GM21723 (cell line): ENCODE results near the gene ARPP21.

Experiments used
- ATAC-seq: cut with Tn5 transposase; IDR thresholded peaks from one replicate; pipeline ENCODE4 v1.9.1; 2021; ENCODE audit warnings: mild to moderate bottlenecking, moderate library complexity; ENCODE audit not compliant: unreplicated experiment

Gene ARPP21

GRCh38 chr3:35674451-35675109 is 35.3 kb downstream of the ARPP21 start:
- no peak for ATAC-seq

- ATAC-seq, result no peak
These were observed 35.9 kb downstream of the ARPP21 start for GRCh38 chr3:35675206-35675605.

DNA sequence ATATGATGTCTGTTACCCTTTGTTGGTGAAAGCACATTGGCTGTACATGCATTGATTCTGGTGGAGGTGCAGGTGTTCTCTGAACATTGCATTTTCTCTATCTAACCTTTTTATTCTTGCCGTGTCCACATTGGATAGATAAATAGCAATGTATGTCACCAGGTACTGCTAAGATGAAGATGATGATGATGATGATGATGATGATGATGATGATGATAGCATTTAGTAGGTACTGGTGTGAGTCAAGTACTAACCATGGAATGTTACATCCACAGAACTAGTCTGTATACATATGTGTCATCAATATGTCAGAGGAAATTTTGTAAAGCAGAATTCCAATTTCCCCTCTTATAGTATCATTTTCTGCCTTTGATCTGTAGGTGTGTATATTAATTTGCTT is 36.3 kb downstream of the ARPP21 start:
- ATAC-seq, result no peak

DNA sequence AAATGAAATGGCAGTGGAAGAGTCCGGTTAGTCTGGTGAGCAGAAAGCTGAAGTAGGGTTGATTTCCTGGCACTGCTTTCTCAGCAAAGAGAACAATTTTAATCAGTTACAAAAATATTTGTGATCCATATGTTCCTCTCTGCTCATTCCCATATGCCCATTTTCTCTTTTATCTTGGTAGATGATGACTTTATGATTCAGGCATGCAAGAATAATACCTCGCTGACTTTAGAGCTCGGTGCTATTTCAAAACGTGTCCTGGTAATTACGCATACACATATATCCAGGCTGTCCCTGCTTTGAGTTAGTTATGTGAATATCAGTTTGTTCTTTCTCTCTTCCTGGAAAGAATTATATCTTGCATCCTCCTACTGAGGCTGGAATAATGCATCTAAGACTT is 38.5 kb downstream of the ARPP21 start:
- no peak for ATAC-seq

DNA sequence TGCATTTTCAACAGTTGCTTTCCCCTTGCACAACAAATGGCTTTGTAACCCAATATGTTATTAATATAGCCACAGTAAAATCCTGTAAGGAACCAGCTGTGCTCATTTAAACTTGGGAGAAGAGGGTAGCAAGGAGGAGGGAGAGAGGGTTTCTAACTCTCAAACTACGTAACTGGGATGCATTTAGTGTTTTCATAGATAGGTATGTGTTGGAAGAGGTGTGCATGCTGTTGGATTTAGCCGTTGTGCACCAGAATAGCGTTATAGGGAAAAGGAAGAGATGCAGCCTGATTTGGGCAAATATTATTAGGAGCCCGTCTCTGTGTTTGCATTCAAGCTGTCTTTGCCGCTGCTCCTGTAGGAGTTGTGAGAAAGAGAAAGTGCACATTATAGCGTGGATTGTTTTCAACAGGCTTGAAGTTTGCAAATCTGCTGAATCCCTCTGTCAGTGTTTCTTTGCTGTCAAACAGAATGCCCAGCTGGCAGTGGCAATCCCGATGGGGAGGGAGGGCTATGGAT is 39.4 kb downstream of the ARPP21 start:
- no peak for ATAC-seq

DNA sequence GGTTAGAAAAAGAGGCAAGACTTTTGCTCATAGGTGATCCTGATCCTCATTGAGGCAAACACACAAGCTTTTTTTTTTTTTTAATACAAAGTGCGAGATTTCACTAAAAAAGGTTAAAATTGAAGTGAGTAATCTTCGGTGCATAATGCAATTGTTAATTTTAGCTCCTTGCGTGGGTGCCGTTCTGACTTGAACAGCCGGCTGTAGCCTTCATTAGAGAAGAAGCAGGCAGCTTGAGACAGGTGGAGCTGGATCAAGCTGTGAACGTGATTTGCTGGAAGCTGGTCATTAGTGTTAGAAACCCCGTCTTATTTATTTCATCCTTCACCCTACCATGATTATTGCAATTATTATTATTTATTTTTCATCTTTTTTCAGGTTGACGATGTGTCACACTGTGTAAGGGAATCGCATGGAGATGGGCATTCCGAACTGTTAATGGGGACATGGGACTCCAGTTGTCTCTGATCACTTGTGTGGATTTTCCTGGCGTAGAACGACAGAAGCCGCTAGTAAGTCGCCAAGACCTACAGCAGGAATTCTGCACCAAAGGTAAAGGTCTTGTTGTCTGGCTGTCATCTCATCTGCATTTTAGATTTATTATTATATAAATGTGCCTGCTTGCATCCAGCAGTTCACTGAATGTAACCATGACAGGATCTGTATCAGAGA is 40.2 kb downstream of the ARPP21 start:
- ATAC-seq, result no peak

GRCh38 chr3:35680866-35681650 is 41.7 kb downstream of the ARPP21 start:
- ATAC-seq, result no peak

DNA sequence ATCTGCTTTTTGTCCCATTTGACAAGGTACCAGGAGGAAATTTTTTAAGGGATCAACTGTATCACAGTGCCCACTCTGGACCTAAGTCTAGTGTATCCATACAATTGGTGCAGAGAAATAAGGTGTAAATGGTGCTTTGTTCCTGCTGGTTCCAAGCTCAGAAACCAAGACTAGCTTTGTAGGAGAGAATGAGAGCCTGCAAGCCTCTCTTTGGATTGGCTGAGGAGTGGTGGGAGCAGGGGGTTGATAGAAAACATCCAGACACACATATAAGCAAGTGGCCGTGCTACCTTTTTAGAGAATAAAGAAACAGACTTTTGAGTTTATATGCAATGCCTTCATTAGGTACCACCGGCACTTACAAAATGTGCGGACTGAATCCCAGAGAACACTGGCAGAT is 45.8 kb downstream of the ARPP21 start:
- ATAC-seq, result no peak

GRCh38 chr3:35688826-35689225 is 49.5 kb downstream of the ARPP21 start:
- no peak for ATAC-seq

GRCh38 chr3:35690271-35690670 is 50.9 kb downstream of the ARPP21 start:
- no peak for ATAC-seq

DNA sequence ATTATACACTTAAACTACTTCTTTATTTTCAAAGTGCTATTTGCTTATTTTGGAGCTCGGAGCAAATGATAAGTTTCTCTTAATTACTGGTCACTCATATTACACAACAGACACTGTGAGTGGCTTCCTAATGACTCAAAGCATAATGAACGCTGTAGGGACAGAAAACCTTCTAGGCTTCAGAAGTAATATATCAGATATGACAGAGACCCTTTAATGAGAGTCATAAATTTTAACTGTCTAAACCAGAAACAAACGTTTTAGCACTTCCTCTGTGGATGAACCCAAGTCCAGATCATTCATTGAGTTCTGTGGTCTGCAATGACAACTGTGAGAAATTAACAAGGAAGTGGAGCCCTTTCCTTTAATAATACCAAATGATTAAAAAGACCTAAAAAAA is 66.6 kb downstream of the ARPP21 start:
- no peak for ATAC-seq

DNA sequence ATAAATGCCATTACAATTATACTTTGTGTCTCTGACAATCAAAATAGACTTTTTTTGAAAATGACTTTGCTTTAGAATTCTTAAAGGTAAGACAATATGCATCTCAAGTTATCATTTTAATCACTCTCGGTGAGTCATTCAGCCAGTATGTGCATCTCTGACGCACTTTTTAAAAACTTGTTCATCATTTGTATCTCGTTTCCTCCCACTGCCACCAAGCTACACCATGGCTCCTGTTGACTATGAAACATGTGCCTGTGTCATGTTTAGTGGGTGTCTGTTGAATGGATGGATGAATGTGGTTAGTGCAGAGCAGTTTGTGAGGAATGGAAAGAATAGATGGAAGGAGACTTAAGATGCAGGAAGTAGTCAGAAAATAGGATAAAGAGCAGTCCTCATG is 68.6 kb downstream of the ARPP21 start:
- ATAC-seq, result no peak

- ATAC-seq, result no peak
These were observed 69.3 kb downstream of the ARPP21 start for GRCh38 chr3:35708394-35709271.

GRCh38 chr3:35709691-35710090 is 70.4 kb downstream of the ARPP21 start:
- ATAC-seq, result no peak

- ATAC-seq, result no peak
These were observed 71.2 kb downstream of the ARPP21 start for GRCh38 chr3:35710554-35710953.

DNA sequence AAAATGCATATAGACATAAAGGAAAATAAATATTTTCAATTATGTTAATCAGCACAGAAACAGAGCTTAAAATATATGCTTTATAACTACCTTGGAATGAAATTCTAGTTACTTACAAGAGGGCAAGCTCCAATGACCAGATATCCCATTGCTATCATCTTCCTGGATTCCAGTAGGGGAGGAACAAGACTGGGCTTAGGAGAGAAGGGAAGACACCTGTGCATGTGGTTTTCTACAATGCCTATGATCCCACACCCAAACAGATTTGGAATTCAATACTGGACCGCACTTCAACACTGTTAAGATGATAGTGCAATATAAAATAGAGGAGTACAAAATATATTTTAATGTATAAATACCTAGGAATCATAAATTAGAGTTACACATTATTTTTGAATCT is 79.6 kb downstream of the ARPP21 start:
- no peak for ATAC-seq

DNA sequence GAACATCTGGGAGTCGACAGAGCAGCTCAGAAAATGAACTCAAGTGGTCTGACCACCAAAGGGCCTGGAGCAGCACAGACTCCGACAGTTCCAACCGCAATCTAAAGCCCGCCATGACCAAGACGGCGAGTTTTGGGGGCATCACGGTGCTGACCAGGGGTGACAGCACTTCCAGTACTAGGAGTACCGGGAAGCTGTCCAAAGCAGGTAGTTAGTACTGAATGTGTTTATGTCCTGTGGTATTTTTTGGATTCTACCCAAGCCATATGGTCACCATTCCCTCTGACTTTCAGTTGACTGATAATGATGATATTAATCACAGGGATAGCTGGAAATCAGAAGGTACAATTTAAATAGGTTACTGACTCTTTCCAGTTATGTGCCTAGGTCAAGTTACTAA is 82.3 kb downstream of the ARPP21 start:
- ATAC-seq, result no peak

DNA sequence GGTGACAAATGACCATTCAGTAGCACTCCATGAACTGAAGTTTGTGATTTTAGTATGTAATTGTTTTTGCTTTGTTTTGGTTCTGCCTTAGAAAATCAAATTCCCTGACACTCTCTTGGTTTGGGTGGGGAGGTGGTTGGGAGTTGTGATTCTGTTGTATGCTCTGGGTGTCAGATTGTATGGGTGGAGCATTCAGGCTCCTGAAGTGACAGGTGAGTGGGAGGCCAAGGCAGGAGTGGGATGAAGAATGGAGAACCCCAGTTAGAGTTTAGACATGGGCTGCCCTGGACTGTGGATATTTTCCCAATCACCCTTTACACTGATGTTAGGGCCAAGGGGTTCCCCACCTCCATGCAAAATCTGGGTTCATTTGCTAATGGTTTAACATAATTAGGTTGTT is 83.6 kb downstream of the ARPP21 start:
- ATAC-seq, result no peak

DNA sequence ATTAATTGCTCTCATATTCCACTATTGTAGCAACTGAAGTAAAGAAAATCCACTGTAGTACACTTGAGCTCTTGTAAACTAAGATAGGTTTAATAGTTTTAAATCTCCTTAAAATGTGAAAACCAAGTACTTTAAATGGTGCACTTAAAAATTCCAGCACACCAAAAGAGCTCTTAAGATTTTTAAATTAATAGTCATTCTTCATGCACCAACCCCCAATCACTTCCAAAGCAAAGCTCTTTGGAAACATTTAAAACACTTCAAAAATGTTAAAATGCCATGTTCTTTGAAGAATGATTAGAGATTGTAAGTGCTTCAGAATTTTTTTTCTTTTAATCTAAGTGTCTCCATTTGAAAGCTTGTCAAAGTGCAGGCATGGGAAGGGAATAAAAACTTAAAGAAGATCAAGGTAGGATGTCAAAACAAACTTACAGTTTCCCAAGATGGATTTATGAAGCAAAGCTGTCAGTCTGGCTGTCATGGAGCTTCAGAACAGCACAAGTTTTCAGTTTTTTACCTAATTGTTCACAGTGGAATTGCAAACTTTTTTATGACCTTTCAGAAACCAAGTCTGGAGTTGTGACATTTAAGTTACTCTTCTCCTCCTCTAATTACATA is 84.3 kb downstream of the ARPP21 start:
- ATAC-seq, result no peak

- ATAC-seq, result no peak
These were observed 84.8 kb downstream of the ARPP21 start for GRCh38 chr3:35724106-35724505.
